RWPE1 (cell line): Measurements from ENCODE around the gene GATB.
A peak's percentile ranks its signal among the peaks of the same experiment; 100 is the strongest.

Experiments
- CTCF ChIA-PET: fragments of 350-600 bp; sonication (Branson Sonifier 250); formaldehyde crosslinking; extraction: SDS; loops from one replicate; lab custom pipeline; 2021; lab: Yijun Ruan, JAX
- POLR2A ChIA-PET: fragments of 400-600 bp; formaldehyde crosslinking; extraction: SDS; loops from one replicate; lab custom pipeline; 2020; ENCODE audit warnings: antibody characterized with exemption; ENCODE audit not compliant: low non-redundant PET; lab: Yijun Ruan, JAX
- DNase-seq: peaks from one replicate; pipeline ENCODE4 v3.0.0; 2012; ENCODE audit warnings: low spot score
- H3K27ac ChIP-seq: fragments of 450-650 bp; 2 replicates; pipeline ENCODE4 v1.5.1; 2017
- CTCF ChIP-seq: fragments of 450-650 bp; conservative IDR thresholded peaks from 2 replicates; pipeline ENCODE4 v1.5.1; 2017; ENCODE audit warnings: low read depth, mild to moderate bottlenecking

GATB gene

GRCh38 chr4:151652841-151653547 is 107.8 kb downstream of the GATB start:
- CTCF ChIA-PET, result interaction anchor here (0.7 kb wide), 1 partner anchor 8 kb away, joined by 3 read pairs; no protein-coding TSS in a partner anchor
- TF ChIP-seq CTCF, result no peak
- no peak overlapping the region for H3K27ac ChIP-seq

GRCh38 chr4:151651496-151651895 is 109.3 kb downstream of the GATB start:
- CTCF ChIA-PET, result interaction anchor here (0.6 kb wide), 1 partner anchor 534 kb away, joined by 3 read pairs; no protein-coding TSS in a partner anchor
- no peak overlapping the region for H3K27ac ChIP-seq
- no peak for DNase-seq
- TF ChIP-seq CTCF, result no peak
- POLR2A ChIA-PET, result no interaction called here

More at GRCh38 chr4:151652841-151653547, 107.8 kb downstream of the GATB start:
- POLR2A ChIA-PET, result interaction anchor here (0.7 kb wide), 1 partner anchor 310 kb away, joined by 3 read pairs; no protein-coding TSS in a partner anchor
- DNase-seq, result no peak

- no peak for DNase-seq
- TF ChIP-seq CTCF, result no peak
- no peak overlapping the region for H3K27ac ChIP-seq
- ChIA-PET POLR2A (no interaction called here), CTCF (interaction anchor here (0.5 kb wide), 1 partner anchor 981 kb away, joined by 3 read pairs; no protein-coding TSS in a partner anchor)
These were observed 111.3 kb downstream of the GATB start for GRCh38 chr4:151649479-151649878.

GRCh38 chr4:151646322-151646721 is 114.5 kb downstream of the GATB start:
- CTCF ChIA-PET, result no interaction called here
- DNase-seq, result no peak
- H3K27ac ChIP-seq, result no peak overlapping the region
- no peak for TF ChIP-seq CTCF
- POLR2A ChIA-PET, result no interaction called here

GRCh38 chr4:151644622-151645021 is 116.2 kb downstream of the GATB start:
- DNase-seq, result peak; percentile 13
- CTCF ChIA-PET, result interaction anchor here (0.5 to 0.6 kb wide), 3 partner anchors 8 to 246 kb away, joined by 3 to 4 read pairs (median 3); no protein-coding TSS in a partner anchor
- POLR2A ChIA-PET, result no interaction called here
- TF ChIP-seq CTCF, result 0 out of 2 replicates have a peak, but pooled peaks have one; percentile 13
- H3K27ac ChIP-seq, result no peak overlapping the region

- no peak for TF ChIP-seq CTCF
- CTCF ChIA-PET, result interaction anchor here (0.6 to 0.7 kb wide), 2 partner anchors 209 to 625 kb away, joined by 3 to 5 read pairs; no protein-coding TSS in a partner anchor
- no peak overlapping the region for H3K27ac ChIP-seq
- DNase-seq, result no peak
- POLR2A ChIA-PET, result no interaction called here
These were observed 117.2 kb downstream of the GATB start for GRCh38 chr4:151643564-151643963.
